ENCODE measurements around the gene LPP. TPM values are rescaled to one million over a fixed set of nuclear protein-coding genes. Genes with fewer than 3 reads are reported as not detected.

Gene LPP
- total and polyA plus RNA-seq, 9 donors: 15.9 to 280 (median 134) TPM

- intact Hi-C loops (cut with DNase I): no loop called here
- no peak for DNase-seq
- no peaks in the 10 kb centered on the region for H3K27me3 ChIP-seq
- no peaks in the 10 kb centered on the region for H3K4me1 ChIP-seq (ENCODE audit: insufficient read depth)
- no peak overlapping the region for H3K4me3 ChIP-seq
- H3K36me3 ChIP-seq: no peaks in the 10 kb centered on the region
- 90 to 94% (median 92%) methylated on average over 2 of the region's 2 CpGs for WGBS, 3 donors
- TF ChIP-seq CTCF (IDR thresholded peaks at IDR 0.05) (no peak), EP300 (IDR thresholded peaks at IDR 0.05) (no peak), POLR2A (IDR thresholded peaks at IDR 0.05) (no peak)
- no peaks in the 10 kb centered on the region for H3K9me3 ChIP-seq
- no peak overlapping the region for H3K27ac ChIP-seq
These were observed 257.8 kb downstream of the LPP start for GRCh38 chr3:188411750-188412149.

GRCh38 chr3:188415196-188415595, 261.2 kb downstream of the LPP start:
- H3K27ac ChIP-seq: no peak overlapping the region
- H3K36me3 ChIP-seq: no peaks in the 10 kb centered on the region
- H3K4me3 ChIP-seq: no peak overlapping the region
- WGBS, 3 donors: 45 to 86% (median 72%) methylated on average over 3 of the region's 3 CpGs
- intact Hi-C loops (cut with DNase I): no loop called here
- no peaks in the 10 kb centered on the region for H3K27me3 ChIP-seq
- TF ChIP-seq EP300 (IDR thresholded peaks at IDR 0.05) (no peak), CTCF (IDR thresholded peaks at IDR 0.05) (no peak), POLR2A (IDR thresholded peaks at IDR 0.05) (no peak)
- DNase-seq: no peak
- H3K9me3 ChIP-seq: no peaks in the 10 kb centered on the region
- H3K4me1 ChIP-seq (ENCODE audit: insufficient read depth): no peaks in the 10 kb centered on the region

GRCh38 chr3:188416041-188416440, 262.1 kb downstream of the LPP start:
- no peak for TF ChIP-seq CTCF (IDR thresholded peaks at IDR 0.05)
- no peak for TF ChIP-seq EP300 (IDR thresholded peaks at IDR 0.05)
- TF ChIP-seq POLR2A (IDR thresholded peaks at IDR 0.05): no peak
- Histone ChIP-seq H3K4me3 (no peak overlapping the region), H3K9me3 (no peaks in the 10 kb centered on the region), H3K27ac (no peak overlapping the region), H3K27me3 (no peaks in the 10 kb centered on the region), H3K4me1 (ENCODE audit: insufficient read depth) (no peaks in the 10 kb centered on the region), H3K36me3 (no peaks in the 10 kb centered on the region)
- no peak for DNase-seq
- intact Hi-C loops (cut with DNase I): no loop called here
- WGBS, 3 donors: 92 to 98% (median 98%) methylated on average over 1 of the region's 1 CpG

- WGBS, 3 donors: 89 to 98% (median 95%) methylated on average over 3 of the region's 3 CpGs
- intact Hi-C loops (cut with DNase I): no loop called here
- peaks cover 5% of the 10 kb centered on the region for H3K4me1 ChIP-seq (ENCODE audit: insufficient read depth)
- TF ChIP-seq CTCF (IDR thresholded peaks at IDR 0.05) (no peak), EP300 (IDR thresholded peaks at IDR 0.05) (no peak), POLR2A (IDR thresholded peaks at IDR 0.05) (no peak)
- H3K36me3 ChIP-seq: no peaks in the 10 kb centered on the region
- H3K4me3 ChIP-seq: no peak overlapping the region
- no peak overlapping the region for H3K27ac ChIP-seq
- H3K9me3 ChIP-seq: no peaks in the 10 kb centered on the region
- no peaks in the 10 kb centered on the region for H3K27me3 ChIP-seq
- DNase-seq: no peak
These were observed 263.3 kb downstream of the LPP start for GRCh38 chr3:188417271-188417696.

Measured in ovary (tissue), 9 donors.